Esophagus squamous epithelium (tissue), 5 donors: ENCODE results near the gene TRIM40. TPM values are rescaled to one million over a fixed set of nuclear protein-coding genes. Genes with fewer than 3 reads are reported as not detected.

ENCODE experiments used
- DNase-seq: peaks from one replicate; lab custom pipeline; 2025; lab: John Stamatoyannopoulos, UW
- H3K27ac ChIP-seq, 4 donors: fragments of 200-600 bp; sonication (generic); one replicate each; pipeline ENCODE4 v1.5.1; 2016 to 2019; ENCODE audit warnings: mild to moderate bottlenecking in 1 of 4
- H3K27me3 ChIP-seq, 4 donors: fragments of 200-600 bp; sonication (generic); 1 replicate in 3 of 4; 2 replicates in 1 of 4; pipeline versions ENCODE4 v1.5.1 to v1.6.0; 2017 to 2021; ENCODE audit warnings: antibody characterized with exemption in 1 of 4
- H3K36me3 ChIP-seq, 3 donors: fragments of 200-600 bp; sonication (generic); one replicate each; pipeline ENCODE4 v1.5.1; 2016 to 2019
- H3K4me1 ChIP-seq, 3 donors: fragments of 200-600 bp; sonication (generic); one replicate each; pipeline ENCODE4 v1.5.1; 2017 to 2019
- H3K4me3 ChIP-seq, 4 donors: fragments of 200-600 bp; sonication (generic); 1 replicate in 3 of 4; 2 replicates in 1 of 4; pipeline ENCODE4 v1.5.1; 2016 to 2019; ENCODE audit warnings: mild to moderate bottlenecking in 2 of 4, moderate library complexity in 1 of 4
- H3K9me3 ChIP-seq, 3 donors: fragments of 200-600 bp; sonication (generic); one replicate each; pipeline ENCODE4 v1.5.1; 2016 to 2019
- CTCF ChIP-seq, 6 experiments: fragments of 450-650 bp in 4 of 6; fragments of 200-600 bp in 2 of 6; sonication (generic) in 2 of 6; IDR thresholded peaks; one replicate each; pipeline ENCODE4 v1.5.1; 2016 to 2019; ENCODE audit warnings: antibody characterized with exemption in 6 of 6, mild to moderate bottlenecking in 4 of 6, moderate library complexity in 4 of 6
- POLR2A ChIP-seq, 4 donors: fragments of 450-650 bp; IDR thresholded peaks; one replicate each; pipeline ENCODE4 v1.6.1; 2017; ENCODE audit warnings: antibody characterized with exemption in 4 of 4, mild to moderate bottlenecking in 4 of 4, moderate library complexity in 3 of 4
- WGBS, 2 donors: methylation state at CpG; one replicate each; pipeline ENCODE4 v1.1.5; 2018; 5-methylcytosine and 5-hydroxymethylcytosine counted together
- intact Hi-C: fragments of 100-400 bp; cut with DNase I; formaldehyde crosslinking; loops from one replicate; pipeline ENCODE4 v1.15.0; 2022
- total RNA-seq, 4 donors: library from RNA; depleted of rRNA; stranded (reverse); fragments of >200 nt; gene quantifications; one replicate each; pipeline ENCODE4 v1.1.0, GENCODE V29; 2016
- donor health status: DM: yes; HTN: yes; CAD: no.

TRIM40 gene
- total RNA-seq, 4 donors from 2014 or later: not detected

DNA sequence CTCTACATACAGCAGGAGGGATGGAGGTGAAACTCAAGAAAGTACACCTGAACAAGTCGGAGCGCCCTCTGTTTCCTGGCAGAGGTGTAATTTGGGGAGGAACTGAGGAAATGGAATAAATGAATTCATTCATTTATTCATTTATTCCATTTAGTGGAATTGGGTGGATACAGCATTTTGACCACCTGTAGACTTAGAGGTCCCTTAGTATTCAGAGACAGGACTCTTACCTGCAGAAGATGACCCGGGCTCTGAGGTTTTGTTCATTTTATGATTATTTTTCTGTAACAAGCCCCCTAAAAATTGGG is 32.1 kb upstream of the TRIM40 start:
- Histone ChIP-seq H3K4me3 (peak overlapping the region; percentile 27 to 66 (median 48)), H3K27ac (no peak overlapping the region)
- WGBS, 2 donors: 37 to 47% methylated on average over 3 of the region's 3 CpGs

GRCh38 chr6:30104661-30105060 is 31.3 kb upstream of the TRIM40 start:
- 75 to 94% methylated on average over 2 of the region's 2 CpGs for WGBS, 2 donors
- peaks cover 0 to 76% (median 0%) of the 10 kb centered on the region in 4 donors for H3K27me3 ChIP-seq
- TF ChIP-seq CTCF (IDR thresholded peaks at IDR 0.05): no peak
- no peak for TF ChIP-seq POLR2A (IDR thresholded peaks at IDR 0.05)

More for the DNA sequence above, 32.1 kb upstream of the TRIM40 start:
- Histone ChIP-seq H3K36me3 (no peaks in the 10 kb centered on the region), H3K27me3 (peaks cover 0 to 76% (median 0%) of the 10 kb centered on the region in 4 donors), H3K4me1 (peaks cover 22 to 42% (median 27%) of the 10 kb centered on the region in 3 donors), H3K9me3 (no peaks in the 10 kb centered on the region)
- TF ChIP-seq CTCF (IDR thresholded peaks at IDR 0.05) (no peak), POLR2A (IDR thresholded peaks at IDR 0.05) (no peak)
- intact Hi-C loops: no loop called here
- no peak for DNase-seq

DNA sequence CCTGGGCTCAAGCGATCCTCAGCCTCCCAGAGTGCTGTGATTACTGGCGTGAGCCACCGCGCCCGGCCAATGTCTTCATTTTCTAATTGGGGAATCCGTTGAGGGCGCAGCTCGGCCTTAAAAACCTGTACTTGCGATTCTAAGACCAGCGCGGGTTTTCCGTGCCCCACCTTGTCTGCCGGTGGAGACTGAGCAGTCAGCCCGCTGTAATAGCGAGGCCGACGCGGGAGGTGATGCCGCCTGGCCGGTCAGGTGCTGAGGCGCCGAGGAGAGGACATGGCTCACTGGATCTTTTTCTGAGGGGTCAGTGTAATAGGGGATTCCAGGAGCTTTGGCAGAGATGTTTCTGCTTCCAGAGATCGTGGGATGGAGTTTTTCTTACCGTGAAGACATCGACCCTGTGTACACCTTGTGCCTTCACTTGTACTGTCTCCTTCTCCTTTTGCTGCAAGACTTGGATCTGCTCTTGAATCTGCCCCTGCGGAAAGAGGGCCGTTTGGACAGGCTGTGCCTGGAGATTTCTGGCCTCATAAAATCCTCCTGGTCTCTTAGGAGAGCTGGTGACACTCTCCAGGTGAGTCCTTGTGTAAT is 24.6 kb upstream of the TRIM40 start:
- no peak overlapping the region for H3K4me3 ChIP-seq
- no peak overlapping the region for H3K27ac ChIP-seq
- 57 to 63% methylated on average over 10 to 15 of the region's 27 CpGs for WGBS, 2 donors
- TF ChIP-seq POLR2A (IDR thresholded peaks at IDR 0.05) (no peak), CTCF (IDR thresholded peaks at IDR 0.05) (no peak)
- intact Hi-C loops: no loop called here
- no peaks in the 10 kb centered on the region for H3K9me3 ChIP-seq
- H3K36me3 ChIP-seq: no peaks in the 10 kb centered on the region
- peaks cover 0 to 92% (median 3%) of the 10 kb centered on the region in 4 donors for H3K27me3 ChIP-seq
- no peak for DNase-seq
- H3K4me1 ChIP-seq: no peaks in the 10 kb centered on the region

More at GRCh38 chr6:30104661-30105060, 31.3 kb upstream of the TRIM40 start:
- intact Hi-C loops: no loop called here
- Histone ChIP-seq H3K36me3 (no peaks in the 10 kb centered on the region), H3K27ac (no peak overlapping the region), H3K4me1 (peaks cover 22 to 42% (median 27%) of the 10 kb centered on the region in 3 donors), H3K9me3 (no peaks in the 10 kb centered on the region), H3K4me3 (no peak overlapping the region)
- no peak for DNase-seq

DNA sequence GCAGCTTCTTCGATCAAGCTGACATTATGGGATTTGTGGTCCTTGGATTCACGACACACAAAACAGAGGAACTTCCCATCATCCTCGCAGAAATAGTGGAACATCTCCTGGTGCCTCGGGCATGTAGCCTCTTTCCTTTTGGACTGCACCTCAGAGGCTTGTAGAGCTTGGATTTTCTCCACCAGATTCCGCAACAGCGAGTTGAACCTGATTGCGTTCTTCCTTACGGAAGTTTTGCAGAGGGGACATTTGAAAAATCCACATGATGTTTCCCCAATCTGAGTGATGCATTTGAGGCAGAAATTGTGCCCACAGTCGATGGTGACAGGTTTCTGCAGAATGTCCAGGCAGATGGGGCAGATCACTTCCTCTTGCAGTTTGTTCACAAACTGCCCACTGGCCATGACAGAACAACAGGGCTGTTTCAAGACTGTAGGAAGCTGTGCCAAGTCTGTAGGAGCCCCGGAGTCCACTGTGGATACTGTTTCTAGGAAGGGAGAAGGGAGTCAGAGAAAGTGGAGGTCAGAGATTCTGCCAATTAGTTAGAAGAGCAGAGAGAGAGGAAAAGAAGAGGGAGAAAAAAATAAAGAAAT is 23.4 kb upstream of the TRIM40 start:
- TF ChIP-seq CTCF (IDR thresholded peaks at IDR 0.05): no peak
- no peak for TF ChIP-seq POLR2A (IDR thresholded peaks at IDR 0.05)
- Histone ChIP-seq H3K27me3 (peaks cover 0 to 90% (median 3%) of the 10 kb centered on the region in 4 donors), H3K9me3 (no peaks in the 10 kb centered on the region), H3K27ac (no peak overlapping the region), H3K4me1 (no peaks in the 10 kb centered on the region), H3K36me3 (no peaks in the 10 kb centered on the region), H3K4me3 (no peak overlapping the region)
- intact Hi-C loops: no loop called here
- no peak for DNase-seq
- WGBS, 2 donors: 64 to 70% methylated on average over 10 of the region's 10 CpGs

GRCh38 chr6:30113003-30113759 is 22.8 kb upstream of the TRIM40 start, which contains the start of gene TRIM31:
TSS of gene TRIM31 (minus strand) at chr6:30113090. CDS start at chr6:30112805, 285 bp downstream.
- no peaks in the 10 kb centered on the region for H3K4me1 ChIP-seq
- WGBS, 2 donors: 76% methylated on average over 3 of the region's 3 CpGs
- TF ChIP-seq POLR2A (IDR thresholded peaks at IDR 0.05) (no peak), CTCF (IDR thresholded peaks at IDR 0.05) (no peak)
- no peak for DNase-seq
- H3K27ac ChIP-seq: no peak within 1 kb of the TSS
- no peak within 1 kb of the TSS for H3K4me3 ChIP-seq
- H3K9me3 ChIP-seq: no peaks in the 10 kb centered on the region
- no peaks in the 10 kb centered on the region for H3K36me3 ChIP-seq
- intact Hi-C loops: no loop called here
- peaks cover 0 to 88% (median 3%) of the 10 kb centered on the region in 4 donors for H3K27me3 ChIP-seq
